8988T (cell line): Measurements from ENCODE around the gene GTF2F2.

Source experiments
- DNase-seq: peaks from one replicate; pipeline ENCODE4 v3.0.0; 2011

Gene GTF2F2, protein sequence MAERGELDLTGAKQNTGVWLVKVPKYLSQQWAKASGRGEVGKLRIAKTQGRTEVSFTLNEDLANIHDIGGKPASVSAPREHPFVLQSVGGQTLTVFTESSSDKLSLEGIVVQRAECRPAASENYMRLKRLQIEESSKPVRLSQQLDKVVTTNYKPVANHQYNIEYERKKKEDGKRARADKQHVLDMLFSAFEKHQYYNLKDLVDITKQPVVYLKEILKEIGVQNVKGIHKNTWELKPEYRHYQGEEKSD

DNA sequence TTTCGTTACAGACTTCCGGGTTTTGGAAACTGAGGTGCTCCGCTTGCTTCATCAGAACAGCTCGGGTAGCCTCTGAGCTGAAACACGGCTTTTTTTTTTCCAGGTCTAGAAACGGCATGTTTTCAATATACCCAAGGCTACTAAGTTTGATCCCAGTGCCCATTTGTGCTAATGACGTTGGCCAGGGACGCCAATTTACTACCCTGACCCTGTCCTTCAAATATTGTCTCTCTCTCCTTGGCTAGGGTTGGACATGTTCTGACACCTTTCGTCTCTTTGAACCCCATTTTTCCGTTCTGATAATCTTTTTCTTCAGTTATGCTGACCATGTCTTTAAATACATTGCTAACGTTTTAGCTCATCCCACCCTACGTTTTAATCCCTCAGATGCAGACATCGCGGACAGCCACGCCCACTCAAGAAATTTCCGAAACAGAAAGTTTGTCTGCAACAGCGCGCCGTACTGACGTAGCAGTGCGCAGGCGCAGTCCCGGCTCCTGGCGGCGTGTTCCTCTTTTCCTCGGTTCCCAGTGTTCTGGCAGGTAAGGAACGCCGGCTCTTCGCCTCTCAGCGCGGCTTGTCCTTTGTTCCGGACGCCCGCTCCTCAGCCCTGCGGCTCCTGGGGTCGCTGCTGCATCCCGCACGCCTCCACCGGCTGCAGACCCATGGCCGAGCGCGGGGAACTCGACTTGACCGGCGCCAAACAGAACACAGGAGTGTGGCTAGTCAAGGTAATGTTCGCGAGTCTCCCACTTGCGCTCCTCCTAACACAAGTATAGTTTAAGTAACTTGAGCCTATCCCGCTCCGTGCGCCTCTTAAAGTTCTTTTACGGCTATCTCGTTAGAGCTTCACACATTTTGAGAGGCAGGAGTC, at the start of gene GTF2F2:
Gene GTF2F2, plus strand, starts transcription at position 520 of the 874 bp plus-strand sequence. Its CDS starts 146 bp downstream, at position 666.
- peak; percentile 53 for DNase-seq

DNA sequence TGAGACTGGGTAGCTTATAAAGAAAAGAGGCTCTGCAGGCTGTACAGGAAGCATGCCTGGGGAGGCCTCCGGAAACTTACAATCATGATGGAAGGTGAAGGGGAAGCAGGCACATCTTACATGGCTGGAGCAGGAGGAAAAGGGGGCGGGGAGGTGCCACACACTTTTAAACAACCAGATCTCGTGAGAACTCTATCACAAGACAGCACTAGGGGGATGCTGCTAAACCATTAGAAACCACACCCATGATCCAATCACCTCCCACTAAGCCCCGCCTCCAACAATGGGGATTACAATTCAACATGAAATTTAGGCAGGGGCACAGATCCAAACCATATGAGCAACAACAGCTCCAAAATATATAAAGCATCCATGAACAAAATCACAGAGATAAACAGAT, 46.5 kb upstream of the GTF2F2 start:
- no peak for DNase-seq

DNA sequence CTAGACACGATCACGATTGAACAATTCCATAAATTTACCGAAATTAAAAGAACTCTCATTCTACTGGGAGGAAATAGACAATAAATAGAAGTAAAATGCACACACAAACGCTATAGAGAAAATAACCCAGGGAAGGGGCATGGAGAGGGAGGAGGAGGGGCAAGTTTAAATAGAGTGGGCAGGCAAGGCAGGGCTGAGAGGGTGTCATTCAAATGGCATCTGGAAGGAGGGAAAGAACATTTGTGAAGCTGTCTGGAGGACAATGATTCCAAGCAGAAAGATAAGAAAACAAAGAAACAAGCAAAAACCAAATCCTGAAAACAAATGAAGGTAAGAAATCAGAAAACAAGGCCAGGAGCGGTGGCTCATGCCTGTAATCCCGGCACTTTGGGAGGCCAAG, 45.6 kb upstream of the GTF2F2 start:
- no peak for DNase-seq

DNA sequence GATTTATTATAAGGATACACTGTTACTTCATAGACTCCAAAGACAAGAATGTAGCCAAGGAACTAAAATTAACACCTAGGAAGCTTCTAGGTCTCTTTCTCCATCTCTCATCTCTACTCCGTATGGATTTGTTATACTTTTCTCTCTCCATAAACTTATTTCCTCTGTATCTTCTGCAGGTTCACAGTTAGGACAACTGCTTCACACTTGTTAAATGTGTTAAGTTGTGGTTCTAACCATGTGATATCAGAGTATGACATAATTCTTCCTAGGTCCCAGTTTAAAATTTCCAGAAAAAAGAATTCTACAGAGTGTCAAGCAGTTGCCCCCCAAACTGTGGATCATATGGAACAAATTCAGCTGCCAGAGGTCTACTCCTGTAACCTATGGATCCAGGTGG, 42.3 kb upstream of the GTF2F2 start:
- no peak for DNase-seq

DNA sequence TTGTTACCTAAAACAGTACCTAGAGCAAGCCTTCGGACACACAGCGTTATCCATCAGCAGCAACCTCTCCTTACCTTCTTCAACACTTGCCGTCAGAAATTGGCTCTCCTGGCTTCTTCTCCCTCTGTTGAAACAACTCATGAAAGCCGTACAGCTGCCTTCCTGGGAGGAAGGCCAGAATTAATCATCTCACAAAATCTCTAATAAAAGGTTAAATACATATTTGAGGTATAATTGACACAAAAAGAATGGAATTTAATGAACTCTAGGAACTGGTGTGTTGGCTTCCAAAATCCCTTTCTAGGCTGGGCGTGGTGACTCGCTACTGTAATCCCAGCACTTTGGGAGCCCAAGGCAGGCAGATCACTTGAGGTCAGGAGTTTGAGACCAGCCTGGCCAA, 37.3 kb upstream of the GTF2F2 start:
- DNase-seq: no peak

DNA sequence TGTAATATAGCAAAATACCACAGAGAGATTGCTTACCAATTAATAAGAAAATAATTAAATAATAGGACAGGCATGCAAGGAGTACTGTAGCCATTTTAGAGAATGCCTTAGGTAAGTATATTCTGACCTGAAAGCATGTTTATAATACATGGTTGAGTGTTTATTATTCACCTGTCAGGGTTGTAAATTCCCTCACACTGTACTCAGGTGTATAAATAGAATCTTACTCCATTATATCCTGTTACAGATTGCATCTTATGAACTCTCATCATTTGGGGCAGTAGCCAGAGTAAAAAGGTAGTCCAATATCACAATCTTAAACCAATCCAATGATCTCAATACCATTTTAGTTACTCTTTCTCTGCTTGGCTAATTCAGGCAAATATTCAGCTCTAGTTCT, 35.8 kb upstream of the GTF2F2 start:
- DNase-seq: no peak

DNA sequence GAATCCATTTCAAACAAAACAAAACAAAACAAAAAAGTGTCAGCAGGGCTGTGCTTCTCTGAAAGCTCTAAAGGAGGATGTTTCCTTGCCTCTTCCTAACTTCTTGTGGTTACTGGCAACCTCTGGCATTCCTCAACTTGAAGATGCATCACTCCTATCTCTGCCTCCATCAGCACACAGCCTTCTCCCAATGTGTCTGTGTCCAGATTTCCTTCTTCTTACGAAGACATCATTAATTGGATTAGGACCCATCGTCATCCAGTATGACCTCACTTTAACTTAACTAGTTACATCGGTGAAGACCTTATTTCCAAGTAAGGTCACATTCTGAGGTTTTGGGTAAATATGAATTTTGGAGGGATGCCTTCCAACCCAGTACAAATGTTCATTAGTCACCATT, 33.8 kb upstream of the GTF2F2 start:
- DNase-seq: no peak

DNA sequence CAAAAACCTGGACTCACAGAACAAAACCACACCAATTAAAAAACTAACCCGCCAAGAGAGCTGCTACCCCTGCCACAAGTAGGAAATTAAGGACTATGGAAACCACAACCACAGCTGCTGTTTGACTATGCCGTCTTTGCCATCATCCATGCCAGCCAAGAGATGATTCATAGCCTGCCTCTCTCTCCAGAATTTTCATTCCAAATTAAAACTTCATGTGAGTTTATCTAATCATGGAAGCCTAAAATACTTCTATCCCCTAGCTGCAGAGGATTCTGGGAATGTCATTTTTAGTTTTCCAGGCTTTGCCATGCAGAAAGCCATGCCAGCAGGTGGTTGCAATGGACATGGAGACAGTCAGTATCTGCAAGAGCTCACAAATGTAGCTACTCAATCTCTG, 27.6 kb upstream of the GTF2F2 start:
- DNase-seq: no peak

DNA sequence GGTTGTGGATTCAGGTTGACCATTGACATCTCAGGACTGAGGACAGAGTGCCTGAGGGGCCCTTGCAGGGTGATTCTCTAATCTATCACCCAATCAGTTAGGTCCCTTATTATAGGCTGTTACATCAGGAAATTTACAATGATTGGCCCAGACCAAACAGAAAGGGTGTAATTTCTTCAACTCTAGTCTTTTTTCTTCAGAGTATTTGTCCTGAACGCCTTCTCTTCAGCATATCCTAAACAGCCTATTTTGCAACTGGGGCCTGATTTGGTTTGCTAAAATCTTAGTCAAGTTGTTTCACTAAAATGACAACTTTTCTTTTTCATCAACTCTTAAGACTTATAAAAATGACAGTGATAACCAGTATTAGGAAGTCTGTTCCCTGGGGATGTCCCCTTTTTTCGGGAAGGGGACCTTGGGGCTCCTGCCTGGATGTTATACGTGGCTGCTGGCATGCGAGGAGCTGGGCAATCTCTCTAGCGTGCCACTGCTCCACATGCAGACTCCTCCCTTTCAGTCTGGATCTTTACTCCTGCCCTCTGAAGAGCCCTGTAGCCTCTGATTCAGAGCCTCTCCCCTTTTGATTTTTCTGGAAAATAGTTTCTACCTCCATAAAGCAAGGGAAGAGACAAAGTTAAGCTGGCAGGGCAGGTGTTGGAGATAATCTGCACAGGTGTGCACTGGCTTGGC, 19.6 kb upstream of the GTF2F2 start:
- DNase-seq: no peak

DNA sequence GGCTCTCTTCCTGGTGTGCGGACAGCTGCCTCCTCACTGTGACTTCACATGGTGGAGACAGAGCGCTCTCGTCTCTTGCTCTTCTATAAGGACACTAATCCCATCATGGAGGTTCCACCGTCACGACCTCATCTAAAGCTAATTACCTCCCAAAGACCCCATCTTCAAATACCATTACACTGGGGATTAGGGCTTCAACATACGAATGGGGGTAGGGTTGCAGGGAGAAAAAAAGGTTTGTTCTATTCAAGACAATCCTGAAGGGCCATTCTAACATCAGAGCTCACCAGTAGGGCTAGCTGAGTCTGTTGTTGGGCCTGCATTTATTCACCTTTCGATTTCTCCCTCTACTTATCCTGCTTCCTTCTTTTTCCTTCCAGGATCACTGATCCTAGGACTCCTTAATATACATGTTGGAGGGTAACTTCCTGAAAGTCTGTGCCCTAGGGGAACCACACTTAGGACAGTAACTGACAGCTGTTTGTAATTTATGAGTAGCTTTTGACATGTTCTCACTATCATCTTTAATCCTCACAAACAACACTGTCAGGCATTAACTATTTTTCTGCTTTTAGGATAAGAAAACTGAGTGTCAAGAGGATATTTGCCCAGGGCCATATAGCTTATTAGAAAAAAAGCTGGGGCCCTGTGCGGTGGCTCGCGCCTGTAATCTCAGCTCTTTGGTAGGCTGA, 18.8 kb upstream of the GTF2F2 start:
- no peak for DNase-seq

DNA sequence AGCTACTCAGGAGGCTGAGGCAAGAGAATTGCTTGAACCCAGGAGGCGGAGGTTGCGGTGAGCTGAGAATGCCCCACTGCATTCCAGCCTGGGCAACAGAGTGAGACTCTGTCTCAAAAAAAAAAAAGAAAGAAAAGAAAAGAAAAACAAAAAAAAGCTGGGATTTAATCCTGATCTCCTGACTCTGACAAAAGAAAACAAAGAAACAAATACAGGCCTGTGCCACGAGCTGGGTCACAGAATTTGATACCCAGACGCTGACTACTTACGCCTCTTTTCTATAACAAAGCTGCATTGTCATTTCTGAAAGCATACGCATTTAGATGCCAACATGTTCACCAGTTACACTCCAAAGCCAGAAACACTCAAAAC, 18.2 kb upstream of the GTF2F2 start:
- no peak for DNase-seq

DNA sequence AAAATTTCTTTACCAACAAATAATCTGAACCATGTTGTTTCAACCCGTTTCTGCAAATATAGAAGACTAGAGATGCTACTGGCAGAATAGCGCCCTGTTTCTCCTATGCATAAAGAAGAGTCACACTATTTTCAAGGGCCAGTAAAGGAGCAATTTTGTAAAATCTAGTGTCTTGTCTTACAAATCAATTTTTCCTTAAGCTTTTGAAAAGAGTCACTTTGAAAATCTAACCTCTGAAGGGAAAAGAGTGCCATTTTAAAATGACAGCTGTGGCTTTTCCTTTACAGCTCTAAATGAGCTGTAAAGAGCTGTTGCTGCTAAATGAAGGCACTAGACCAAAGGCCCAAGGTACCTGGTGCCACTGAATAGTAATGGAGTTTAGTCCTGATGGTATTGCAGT, 16.9 kb upstream of the GTF2F2 start:
- no peak for DNase-seq

DNA sequence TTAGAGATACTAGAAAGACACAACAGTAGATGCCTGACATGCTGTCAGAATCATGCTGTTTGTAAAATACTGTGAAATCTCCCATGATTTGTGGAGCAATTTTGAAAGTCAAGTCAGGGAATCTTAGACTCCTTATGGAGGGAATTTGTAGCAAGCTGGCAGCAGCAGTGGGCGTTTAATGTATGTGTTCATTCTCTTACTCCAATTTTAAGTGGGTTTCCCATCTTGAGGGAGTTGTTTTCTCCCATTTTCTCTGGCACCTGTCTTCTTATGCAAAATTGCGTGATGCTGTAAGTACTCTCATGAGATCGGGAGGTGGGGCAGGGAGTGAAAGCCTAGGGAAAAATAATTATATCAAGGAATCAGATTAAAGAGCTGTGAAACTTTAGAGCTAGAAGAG, 16.0 kb upstream of the GTF2F2 start:
- no peak for DNase-seq

DNA sequence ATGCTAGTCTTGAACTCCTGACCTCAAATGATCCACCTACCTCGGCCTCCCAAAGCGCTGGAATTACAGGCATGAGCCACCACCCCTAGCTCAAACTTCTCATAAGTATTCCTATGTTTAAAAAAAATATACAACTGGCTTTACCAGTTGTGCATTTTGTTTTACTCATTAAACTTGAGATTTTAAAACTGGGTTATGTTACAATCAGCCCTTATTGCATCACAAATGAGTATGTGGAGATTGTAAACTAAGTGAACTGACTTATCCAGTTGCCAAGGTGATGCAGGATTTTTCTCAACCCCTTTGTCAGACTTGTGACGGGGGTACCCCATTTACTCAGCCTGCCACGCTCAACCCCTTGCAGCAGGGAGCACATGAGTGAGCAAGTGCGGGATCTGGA, 14.4 kb upstream of the GTF2F2 start:
- no peak for DNase-seq

DNA sequence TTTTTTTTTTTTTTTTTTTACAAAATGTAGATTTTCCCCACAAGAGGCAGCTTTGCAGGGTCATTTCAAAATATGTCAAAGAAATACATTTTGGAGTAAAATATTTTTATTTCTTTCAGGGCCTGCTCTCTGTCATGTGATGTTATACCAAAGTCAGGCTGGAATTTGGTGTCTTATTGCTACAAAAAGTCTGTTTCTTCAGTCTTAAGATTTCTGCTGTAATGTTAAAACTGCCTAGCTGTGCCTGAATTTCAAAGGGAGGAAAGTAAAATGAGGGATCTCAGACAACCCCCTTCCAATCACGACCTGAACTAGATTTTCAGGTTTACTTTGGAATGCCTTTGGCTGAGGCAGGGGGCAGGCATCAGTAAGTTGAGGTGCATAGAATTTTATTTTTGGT, 12.8 kb upstream of the GTF2F2 start:
- DNase-seq: no peak

DNA sequence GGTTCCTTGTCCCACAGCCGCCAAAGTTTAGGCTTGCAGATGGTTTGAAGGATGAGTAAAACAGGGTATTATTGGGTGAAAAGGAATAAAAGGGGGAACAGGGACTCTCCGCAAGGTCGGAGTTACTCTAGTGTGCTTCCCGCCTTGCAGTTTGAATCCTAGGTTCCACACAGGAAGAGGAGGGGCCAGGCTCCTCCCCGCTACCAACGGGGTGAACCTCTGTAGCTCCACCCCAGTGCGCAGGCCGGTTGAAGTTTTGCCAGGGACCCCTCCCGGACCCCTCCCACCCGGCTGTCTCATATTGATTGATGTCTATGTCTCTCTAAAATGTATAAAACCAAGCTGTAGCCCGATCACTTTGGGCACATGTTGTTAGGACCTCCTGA, 11.6 kb upstream of the GTF2F2 start:
- no peak for DNase-seq

DNA sequence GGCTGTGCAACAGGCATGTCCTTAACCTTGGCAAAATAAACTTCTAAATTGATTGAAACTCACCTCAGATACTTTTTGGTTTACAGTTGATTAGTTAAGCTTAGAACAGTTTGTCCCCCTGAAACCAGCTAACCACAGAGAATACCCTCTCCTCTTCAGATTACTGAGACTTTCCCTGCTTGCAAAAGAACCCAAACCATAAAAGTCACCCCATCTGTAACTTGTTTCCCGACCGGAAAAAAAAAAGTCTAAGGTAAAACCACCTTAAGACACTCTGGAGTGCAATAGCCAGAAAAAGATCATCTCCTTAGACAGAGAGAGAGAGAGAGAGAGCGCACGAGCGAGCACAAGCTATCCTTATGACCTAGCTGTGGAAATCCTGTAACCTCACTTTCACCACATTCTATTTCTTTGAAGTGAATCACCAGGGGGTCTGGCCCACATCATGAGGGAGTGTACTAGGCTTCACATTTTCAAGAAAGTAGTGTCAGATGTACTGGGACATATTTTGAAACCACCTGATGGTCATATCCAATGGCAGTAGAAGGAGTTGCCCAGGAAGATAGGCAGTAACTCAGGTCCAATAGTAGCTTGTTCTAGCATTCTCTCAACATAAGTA, 11.1 kb upstream of the GTF2F2 start:
- DNase-seq: no peak

DNA sequence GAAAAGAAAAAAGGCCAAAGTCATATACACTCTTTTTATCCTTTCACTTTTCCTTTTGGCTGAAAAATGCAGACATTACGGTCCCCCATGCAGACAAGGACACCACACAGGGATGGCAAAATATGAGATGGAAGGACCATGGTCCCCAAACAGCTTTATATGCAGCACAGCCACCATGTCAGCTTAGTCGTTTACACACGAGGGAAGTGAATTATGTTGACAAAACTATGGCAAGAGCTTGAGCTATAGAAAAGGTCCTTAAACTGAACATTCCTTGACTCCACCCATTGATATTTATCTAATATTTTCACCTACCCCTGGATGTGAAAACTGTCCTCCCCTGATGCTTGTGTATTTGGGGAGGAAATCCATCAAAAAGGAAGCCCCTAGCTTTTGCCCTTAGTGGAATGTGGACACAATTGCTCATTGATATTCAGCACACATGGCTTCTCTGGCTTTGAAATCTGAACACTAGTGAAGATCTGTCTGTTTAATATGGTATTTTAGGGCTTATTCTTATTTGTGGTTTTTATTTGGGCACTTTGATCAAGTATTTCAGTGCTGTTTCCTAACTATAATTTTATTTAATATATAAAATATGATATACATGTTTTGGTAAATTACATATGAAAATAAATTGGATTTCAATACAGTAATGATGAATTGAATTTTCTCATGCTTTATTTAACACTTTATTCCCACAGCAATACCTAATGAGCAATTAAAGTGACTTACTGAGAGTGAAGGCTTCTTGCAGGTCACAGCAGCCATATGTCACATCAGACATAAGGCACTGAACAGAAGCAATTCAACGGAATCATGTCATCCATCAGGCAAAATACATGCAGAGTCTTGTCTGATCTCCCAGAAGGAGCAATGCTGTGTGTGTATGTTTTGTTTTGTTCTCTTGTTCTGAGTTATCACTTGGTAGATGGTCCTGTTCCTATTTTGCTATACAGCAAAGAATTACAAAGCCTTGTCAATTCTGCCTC, 6.8 kb upstream of the GTF2F2 start:
- DNase-seq: no peak

DNA sequence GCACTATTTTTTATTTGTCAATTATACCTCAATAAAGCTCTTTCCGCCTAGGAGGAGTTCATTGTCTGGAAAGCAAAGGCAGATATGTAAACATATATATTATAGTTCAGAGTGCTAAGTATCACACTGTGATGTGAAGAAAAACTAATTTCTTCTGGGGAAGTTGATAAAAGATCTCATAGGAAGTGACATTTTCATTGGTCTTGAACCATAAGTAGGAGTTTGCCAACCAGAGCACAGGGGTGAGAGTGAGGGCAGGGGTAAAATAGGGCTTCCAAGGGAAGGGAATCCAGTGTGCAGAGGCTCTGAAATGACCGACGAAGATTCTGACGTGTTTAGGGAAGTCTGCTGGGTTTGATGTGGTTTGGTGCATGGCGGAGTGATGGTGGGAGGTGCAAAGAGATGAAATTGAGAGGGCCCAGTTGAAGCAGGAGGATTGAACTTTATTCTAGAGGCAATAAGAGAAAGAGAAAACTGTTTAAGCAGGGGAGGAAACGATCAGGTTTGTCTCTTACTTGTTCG, 780 bp upstream of the GTF2F2 start:
- DNase-seq: no peak

DNA sequence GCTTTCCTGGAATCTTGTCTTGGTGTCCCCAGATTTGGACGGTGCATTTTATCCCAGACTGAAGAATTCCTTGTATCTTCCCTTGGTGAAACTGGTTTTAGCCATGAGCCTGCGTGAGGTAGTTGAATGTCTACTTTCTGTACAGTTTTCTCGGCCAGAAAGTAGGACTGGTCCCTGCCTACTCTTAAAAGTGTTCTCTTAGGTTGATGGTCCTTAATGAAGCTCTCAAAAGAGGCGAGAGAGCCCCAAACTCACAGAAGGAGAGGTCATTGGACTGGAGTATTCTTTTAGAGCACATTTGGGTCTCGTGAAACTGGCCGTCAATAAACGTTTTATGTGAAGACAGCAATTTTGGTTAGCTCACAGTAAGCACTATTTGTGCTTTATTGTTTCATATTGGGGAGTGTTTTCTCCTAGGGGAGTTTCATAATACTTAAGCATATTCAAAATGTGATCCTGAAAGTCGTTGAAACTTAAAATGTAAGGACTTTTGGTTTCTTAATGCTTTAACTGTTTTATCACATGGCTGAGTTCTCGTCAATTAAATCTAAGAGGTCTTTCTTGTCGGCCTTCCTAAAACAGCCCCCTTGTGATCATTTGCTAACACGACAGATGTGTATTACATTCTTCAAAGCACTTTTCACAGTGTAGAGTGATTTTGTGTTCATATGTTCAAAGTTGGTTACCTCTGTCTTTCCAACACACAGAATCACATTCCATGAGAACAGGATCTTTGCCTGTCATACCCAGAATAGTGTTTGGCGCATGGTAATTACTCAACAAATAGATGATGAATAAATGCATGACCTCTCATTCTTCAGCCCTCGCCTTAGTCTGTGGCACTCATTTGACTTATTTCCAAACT, 889 bp downstream of the GTF2F2 start:
- DNase-seq: no peak
